Coronary artery (tissue), 2 donors: ENCODE data around the gene P2RX6.

Experiments
- DNase-seq: peaks from one replicate; pipeline ENCODE4 v3.0.0-alpha.2; 2017; ENCODE audit warnings: low spot score
- H3K27ac ChIP-seq, 2 donors: fragments of 200-600 bp; sonication (generic); one replicate each; pipeline ENCODE4 v1.5.1; 2016 to 2019
- H3K4me3 ChIP-seq: fragments of 200-600 bp; sonication (generic); 2 replicates; pipeline ENCODE4 v1.5.1; 2016; ENCODE audit warnings: mild to moderate bottlenecking, moderate library complexity
- TF ChIP-seq, protein P1 (sequence below): fragments of 200-600 bp; sonication (generic); IDR thresholded peaks from one replicate; pipeline ENCODE4 v1.5.1; 2019; ENCODE audit warnings: antibody characterized with exemption

Gene P2RX6

DNA sequence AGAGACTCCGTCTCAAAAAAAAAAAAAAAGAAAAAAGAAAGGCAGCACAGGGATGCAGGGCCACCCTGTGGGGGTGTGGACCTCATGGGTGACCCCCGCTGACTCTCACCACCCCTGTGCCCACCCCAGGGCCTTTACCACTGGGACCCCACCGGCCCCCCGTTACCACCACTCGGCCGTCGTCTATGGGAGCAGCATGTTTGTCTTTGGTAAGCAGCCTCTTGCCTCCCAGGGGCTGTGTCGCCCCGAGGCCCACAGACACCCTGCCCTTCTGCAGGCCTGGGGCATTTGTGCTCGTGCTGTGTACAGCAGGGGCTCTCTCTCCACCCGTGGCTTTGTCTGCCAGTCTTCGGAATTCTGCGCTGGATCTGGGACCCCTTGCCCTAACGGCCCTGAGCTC lies 27.6 kb upstream of the P2RX6 start:
- TF ChIP-seq, protein P1, sequence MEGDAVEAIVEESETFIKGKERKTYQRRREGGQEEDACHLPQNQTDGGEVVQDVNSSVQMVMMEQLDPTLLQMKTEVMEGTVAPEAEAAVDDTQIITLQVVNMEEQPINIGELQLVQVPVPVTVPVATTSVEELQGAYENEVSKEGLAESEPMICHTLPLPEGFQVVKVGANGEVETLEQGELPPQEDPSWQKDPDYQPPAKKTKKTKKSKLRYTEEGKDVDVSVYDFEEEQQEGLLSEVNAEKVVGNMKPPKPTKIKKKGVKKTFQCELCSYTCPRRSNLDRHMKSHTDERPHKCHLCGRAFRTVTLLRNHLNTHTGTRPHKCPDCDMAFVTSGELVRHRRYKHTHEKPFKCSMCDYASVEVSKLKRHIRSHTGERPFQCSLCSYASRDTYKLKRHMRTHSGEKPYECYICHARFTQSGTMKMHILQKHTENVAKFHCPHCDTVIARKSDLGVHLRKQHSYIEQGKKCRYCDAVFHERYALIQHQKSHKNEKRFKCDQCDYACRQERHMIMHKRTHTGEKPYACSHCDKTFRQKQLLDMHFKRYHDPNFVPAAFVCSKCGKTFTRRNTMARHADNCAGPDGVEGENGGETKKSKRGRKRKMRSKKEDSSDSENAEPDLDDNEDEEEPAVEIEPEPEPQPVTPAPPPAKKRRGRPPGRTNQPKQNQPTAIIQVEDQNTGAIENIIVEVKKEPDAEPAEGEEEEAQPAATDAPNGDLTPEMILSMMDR = no peak
- Histone ChIP-seq H3K4me3 (no peak overlapping the region), H3K27ac (no peak overlapping the region)
- DNase-seq = no peak

DNA sequence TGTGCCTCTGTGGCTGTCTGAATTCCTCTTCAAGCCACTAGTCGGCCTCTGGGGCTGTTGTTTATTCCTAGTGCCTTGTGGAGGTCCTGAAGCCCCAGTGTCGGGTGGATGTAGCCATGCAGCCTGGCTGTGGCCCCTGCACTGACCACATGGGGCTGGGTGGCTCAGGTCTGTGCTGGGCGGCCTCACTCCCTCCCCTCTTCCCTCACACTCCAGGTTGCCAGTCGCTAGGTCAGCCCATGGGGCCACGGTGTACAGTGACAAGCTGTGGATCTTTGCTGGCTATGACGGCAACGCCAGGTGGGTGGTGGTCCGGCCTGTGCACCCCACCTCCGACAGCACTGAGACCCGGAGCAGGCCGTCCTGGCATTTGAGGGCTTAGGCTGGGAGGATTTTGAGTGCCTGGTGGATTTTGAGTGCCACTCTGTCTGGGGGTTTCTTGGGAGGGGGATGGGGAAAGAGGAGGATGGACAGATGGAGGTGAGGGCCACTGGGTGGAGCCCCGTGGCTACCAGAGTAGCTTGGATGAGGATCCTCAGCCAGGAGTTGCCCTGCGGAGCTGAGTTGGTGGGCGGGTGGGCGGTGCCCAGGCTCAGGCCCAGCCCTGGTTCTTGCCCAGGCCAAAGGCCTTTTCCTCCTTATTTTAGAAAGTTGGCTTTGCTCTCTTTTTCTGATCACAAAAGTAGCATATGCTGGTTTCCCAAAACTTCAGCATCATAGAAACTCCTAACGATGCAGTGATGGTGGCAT lies 26.2 kb upstream of the P2RX6 start:
- no peak for DNase-seq
- TF ChIP-seq, protein P1 = no peak
- H3K27ac ChIP-seq = no peak overlapping the region
- H3K4me3 ChIP-seq = no peak overlapping the region

DNA sequence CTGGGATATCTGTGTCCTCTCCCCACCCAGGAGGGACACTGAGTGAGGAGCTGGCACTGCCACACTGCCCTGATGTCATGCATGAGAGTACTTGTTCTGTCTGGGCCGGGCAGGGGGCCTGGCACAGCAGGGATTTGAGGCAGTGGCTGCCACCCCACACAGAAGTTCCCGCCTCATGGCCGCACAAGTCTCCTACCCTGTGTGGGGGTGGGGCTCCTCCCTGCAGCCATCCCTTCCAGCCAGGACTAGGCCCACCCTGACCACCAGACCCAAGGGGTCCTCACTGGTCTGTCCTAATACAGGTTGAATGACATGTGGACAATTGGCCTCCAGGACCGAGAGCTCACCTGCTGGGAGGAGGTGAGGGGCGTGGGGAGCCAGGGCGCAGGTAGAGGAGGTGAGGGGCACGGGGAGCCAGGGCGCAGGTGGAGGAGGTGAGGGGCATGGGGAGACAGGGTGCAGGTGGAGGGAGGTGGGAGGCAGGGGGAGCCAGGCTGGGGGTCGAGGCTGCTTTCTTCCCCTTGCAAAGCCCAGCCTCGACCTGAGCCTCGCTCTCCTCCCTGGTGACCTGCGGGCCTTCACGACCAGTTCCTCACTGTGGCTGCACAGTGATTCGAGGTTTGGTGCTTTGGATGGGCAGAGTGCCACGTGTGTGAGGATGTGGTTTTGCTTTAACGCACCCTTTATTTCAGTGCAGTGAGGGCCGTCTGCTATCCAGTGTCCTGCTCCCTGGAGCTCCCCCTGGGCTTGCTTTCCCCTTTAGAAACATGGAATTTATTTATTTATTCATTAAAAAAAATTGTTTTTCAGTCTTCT lies 25.4 kb upstream of the P2RX6 start:
- no peak overlapping the region for H3K27ac ChIP-seq
- TF ChIP-seq, protein P1 = no peak
- no peak for DNase-seq
- H3K4me3 ChIP-seq = no peak overlapping the region

DNA sequence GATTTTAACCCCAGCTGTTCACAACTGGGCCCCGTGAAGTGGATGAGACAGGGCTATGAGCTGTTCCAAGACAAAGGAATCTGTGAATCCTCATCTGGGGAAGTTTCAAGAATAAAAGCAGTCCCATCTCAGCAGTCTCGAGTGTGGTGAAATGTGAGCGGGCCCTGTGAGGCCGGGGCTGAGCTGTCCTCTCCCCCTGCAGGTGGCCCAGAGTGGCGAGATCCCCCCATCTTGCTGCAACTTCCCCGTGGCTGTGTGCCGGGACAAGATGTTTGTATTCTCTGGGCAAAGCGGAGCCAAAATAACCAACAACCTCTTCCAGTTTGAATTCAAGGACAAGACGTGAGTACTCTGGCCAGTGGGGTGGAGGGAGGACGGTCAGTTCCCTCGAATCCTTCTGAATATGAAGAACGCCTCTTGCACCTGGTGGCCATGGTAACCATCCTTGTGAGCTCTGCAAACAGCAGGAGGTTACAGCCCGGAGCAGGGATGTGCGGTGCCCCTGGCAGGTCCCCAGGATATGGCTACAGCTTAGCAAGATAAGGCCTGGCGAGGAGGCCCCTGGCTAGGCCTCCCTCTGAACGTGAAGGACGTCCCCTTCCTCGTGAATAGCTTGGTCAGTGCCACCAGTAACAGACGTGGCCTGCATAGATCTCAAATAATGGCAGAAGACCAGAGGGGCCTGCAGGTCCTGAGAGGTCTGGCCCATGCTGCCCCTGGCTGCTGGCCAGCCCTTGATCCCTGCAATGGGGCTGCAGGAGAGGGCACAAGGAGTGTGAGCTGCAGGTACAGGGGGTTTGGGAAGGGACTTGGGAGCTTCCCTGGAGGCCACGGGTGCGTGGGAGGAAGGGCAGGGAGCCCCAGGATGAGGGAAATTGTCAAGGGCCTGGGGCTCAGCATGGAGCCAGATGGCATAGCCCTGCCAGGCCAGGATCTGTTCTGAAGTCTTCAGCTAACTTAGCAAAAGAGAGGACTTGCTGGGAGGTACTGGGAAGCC lies 24.5 kb upstream of the P2RX6 start:
- DNase-seq = no peak
- TF ChIP-seq, protein P1 = no peak
- no peak overlapping the region for H3K27ac ChIP-seq
- H3K4me3 ChIP-seq = no peak overlapping the region

DNA sequence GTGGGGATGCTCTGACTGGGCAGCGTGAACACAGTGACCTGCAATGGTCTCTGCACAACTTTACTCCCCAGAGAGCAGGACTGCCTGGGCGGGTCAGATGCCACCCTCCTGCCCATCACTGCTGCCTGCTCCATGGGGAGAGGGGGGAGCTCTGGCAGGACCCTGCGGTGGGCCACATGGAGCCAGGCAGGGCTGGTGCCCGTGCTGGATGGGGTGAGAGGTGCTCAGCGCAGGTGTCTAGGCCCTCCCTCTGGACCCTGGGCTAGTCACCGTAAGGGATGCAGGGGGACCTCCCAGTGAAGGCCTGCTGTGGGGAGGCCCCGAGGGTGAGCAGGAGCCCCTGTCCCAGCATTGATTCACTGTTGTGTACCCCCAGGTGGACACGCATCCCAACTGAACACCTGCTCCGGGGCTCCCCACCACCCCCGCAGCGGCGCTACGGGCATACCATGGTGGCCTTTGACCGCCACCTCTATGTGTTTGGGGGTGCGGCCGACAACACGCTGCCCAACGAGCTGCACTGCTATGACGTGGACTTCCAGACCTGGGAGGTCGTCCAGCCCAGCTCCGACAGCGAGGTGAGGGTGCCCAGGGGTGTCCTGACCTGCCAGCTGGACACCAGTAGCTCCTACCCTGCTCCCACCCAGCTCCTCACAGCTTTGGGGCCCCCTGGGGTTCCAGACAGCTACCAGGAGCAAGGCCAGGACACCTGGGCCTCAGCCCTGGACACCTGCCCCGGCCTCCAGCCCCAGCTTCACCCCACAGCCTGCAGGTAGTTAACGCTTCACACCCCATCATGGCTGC lies 23.5 kb upstream of the P2RX6 start:
- H3K4me3 ChIP-seq = no peak overlapping the region
- TF ChIP-seq, protein P1 = no peak
- no peak for DNase-seq
- no peak overlapping the region for H3K27ac ChIP-seq

DNA sequence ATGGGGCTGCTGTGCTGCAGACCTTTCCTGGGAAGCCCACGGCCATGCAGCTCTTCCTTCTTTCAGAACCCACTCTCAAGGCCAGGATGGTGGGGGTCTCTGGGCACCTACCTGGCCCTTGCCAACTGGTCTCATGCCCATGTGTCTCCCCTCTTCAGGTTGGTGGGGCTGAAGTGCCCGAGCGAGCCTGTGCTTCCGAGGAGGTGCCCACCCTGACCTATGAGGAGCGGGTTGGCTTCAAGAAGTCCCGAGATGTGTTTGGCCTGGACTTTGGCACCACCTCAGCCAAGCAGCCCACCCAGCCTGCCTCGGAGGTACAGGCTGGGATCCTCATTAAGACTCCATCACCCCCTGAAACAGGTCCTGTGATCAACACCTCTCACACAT lies 22.9 kb upstream of the P2RX6 start:
- no peak overlapping the region for H3K4me3 ChIP-seq
- H3K27ac ChIP-seq = no peak overlapping the region
- no peak for DNase-seq
- TF ChIP-seq, protein P1 = no peak
